SH-SY5Y (cell line): ENCODE data around the gene ACOT11.

Source experiments
- GATA2 ChIP-seq: IDR thresholded peaks from 2 replicates; pipeline ENCODE4 v1.6.1; 2011; ENCODE audit warnings: mild to moderate bottlenecking, low read depth, low read length
- GATA3 ChIP-seq: IDR thresholded peaks from 2 replicates; pipeline ENCODE4 v1.6.1; 2011; ENCODE audit warnings: low read depth, mild to moderate bottlenecking, low read length, moderate library complexity

- no peak for TF ChIP-seq GATA2
- no peak for TF ChIP-seq GATA3
Measured at GRCh38 chr1:54519709-54520108, 28.3 kb upstream of the ACOT11 start.
